DOHH2 (cell line): ENCODE data around the gene MTARC2.

Experiments used
- CTCF ChIP-seq: fragments of 200-600 bp; sonication (generic); IDR thresholded peaks from one replicate; pipeline ENCODE4 v1.5.1; 2014; ENCODE audit warnings: antibody characterized with exemption, mild to moderate bottlenecking, low read depth, low read length; ENCODE audit not compliant: poor library complexity, severe bottlenecking
- EZH2phosphoT487 ChIP-seq: fragments of 200-600 bp; sonication (generic); IDR thresholded peaks from 2 replicates; pipeline ENCODE4 v1.6.1; 2017; ENCODE audit warnings: borderline replicate concordance, mild to moderate bottlenecking, antibody characterized with exemption, low read length, moderate library complexity, mixed read lengths

GRCh38 chr1:220746851-220747250 is 1.3 kb upstream of the MTARC2 start:
- TF ChIP-seq CTCF (no peak), EZH2phosphoT487 (no peak)
